ENCODE results near the gene TMEM62.

- TF ChIP-seq TAF1 (conservative IDR thresholded peaks at IDR 0.05) (no peak), CTCF (IDR thresholded peaks at IDR 0.05; ENCODE audit: low read depth, low read length, missing input control) (no peak), JUND (IDR thresholded peaks at IDR 0.05) (no peak), SP1 (IDR thresholded peaks at IDR 0.05) (no peak), GABPA (IDR thresholded peaks at IDR 0.05 in 1 of 2, conservative IDR thresholded peaks at IDR 0.05 in 1 of 2) (no peak), RAD21 (IDR thresholded peaks at IDR 0.05) (no peak), NR2F2 (IDR thresholded peaks at IDR 0.05) (no peak), ZBTB33 (IDR thresholded peaks at IDR 0.05) (no peak), RXRA (IDR thresholded peaks at IDR 0.05) (no peak)
- TF ChIP-seq, protein P1, sequence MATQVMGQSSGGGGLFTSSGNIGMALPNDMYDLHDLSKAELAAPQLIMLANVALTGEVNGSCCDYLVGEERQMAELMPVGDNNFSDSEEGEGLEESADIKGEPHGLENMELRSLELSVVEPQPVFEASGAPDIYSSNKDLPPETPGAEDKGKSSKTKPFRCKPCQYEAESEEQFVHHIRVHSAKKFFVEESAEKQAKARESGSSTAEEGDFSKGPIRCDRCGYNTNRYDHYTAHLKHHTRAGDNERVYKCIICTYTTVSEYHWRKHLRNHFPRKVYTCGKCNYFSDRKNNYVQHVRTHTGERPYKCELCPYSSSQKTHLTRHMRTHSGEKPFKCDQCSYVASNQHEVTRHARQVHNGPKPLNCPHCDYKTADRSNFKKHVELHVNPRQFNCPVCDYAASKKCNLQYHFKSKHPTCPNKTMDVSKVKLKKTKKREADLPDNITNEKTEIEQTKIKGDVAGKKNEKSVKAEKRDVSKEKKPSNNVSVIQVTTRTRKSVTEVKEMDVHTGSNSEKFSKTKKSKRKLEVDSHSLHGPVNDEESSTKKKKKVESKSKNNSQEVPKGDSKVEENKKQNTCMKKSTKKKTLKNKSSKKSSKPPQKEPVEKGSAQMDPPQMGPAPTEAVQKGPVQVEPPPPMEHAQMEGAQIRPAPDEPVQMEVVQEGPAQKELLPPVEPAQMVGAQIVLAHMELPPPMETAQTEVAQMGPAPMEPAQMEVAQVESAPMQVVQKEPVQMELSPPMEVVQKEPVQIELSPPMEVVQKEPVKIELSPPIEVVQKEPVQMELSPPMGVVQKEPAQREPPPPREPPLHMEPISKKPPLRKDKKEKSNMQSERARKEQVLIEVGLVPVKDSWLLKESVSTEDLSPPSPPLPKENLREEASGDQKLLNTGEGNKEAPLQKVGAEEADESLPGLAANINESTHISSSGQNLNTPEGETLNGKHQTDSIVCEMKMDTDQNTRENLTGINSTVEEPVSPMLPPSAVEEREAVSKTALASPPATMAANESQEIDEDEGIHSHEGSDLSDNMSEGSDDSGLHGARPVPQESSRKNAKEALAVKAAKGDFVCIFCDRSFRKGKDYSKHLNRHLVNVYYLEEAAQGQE (IDR thresholded peaks at IDR 0.05) = no peak
- TF ChIP-seq, protein P2, sequence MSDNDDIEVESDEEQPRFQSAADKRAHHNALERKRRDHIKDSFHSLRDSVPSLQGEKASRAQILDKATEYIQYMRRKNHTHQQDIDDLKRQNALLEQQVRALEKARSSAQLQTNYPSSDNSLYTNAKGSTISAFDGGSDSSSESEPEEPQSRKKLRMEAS (IDR thresholded peaks at IDR 0.05) = no peak
Measured at GRCh38 chr15:43086551-43086950, 46.8 kb upstream of the TMEM62 start.

All from liver (tissue), 3 donors.